Measurements from ENCODE around the gene CLASRP.
A peak's percentile ranks its signal among the peaks of the same experiment; 100 is the strongest.
"Not testable (repeated sequence)": the region's sequence is repeated elsewhere in the genome, so short reads cannot be mapped to it uniquely, and the experiment has no call there.

The CLASRP gene

DNA sequence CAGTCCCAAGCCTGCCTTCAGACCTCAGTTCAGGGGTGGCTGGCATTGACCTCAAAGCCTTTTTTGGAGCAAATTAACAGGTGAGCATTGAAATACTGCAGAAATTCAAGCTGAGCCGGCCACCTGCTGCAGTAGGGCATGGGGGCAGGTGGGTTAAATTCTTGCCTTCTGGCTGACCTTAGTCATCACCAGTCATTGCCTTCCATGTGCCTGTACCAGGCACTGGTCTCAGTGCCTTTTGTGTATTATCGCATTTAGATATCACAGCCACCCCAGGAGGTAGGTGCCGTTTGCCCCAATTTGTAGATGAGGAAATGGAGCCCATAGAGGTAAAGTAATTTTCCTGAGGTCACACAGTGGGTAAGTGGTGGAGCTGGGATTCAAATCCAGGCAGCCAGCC lies 61.4 kb downstream of the CLASRP start:
- DNase-seq: no peak

DNA sequence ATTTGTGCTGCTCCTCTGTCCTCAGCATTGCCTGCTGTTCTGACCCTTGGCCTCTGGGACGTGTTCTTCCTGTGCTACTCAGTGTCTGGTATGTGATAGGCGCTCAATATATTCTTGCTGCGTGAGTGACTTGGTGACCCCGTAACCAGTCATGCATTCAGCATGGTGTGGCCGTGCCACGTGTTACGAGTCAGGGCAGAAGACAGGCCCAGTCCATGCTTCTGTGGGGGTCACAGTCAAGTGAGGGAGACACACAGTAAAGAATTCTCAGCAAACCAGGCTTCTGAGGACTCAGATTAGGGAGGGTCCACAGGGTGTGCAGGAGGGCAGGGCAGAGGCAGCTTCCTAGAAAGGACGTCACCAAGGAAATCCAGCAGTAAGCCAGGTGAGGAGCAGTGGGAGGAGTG lies 62.0 kb downstream of the CLASRP start:
- DNase-seq: no peak

DNA sequence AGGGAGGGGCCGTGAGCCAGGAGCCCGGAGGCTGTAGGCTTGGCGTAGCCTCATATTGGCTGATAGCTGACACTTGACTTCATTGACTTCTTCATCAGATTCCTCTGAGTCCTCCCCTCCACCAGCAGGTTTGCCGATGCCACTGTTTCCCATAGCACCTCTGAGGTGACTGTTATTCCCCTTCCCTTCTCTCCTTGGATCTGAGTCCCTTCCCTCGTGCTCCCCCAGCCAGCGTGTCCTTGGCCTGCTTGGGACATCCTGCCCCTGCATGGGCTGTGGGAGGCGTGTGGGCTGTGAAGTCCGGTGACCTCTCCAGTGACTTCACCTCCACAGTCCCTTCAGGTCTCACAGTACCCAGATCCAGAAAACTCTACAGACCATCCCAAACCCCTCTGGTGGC lies 63.0 kb downstream of the CLASRP start:
- no peak for DNase-seq

DNA sequence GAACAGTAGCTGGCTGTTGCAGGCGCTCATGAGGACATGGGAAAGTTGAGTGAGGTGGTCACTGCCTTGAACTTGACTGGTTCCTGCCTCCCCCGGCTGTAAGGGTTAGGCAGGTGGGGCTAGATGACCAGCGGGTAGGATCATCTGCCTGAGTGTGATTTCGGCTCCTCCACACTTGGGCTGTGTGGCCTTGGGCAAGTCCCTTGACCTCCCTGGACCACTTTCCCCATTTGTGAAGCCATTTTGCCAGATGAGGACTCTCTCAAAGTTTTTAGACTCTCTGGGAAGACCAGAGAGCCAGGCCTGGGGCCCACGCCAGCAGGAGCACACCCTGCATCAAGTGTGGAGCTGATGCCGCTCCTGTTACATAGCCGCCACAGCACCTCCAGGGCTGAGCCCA lies 63.6 kb downstream of the CLASRP start:
- DNase-seq: no peak

DNA sequence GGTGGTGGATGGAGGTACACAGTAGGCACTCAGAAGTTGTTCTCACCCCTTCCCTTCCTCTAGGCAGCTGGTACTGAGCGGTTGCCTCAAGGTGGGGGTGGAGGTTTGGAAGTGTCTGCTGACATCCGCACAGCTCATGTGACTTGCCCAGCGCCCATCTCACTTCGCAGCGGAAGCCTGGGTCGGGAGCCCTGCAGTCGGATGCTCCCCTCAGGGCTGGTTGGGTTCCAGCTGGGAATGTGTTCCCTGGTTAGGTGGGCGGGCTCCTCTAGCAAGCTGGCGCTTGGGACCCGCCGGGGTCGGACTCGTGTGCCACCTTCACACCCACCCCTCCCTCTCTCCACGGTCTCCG lies 64.3 kb downstream of the CLASRP start:
- DNase-seq: peak in 50 of 58 donors; percentile 12 to 80 (median 48)

DNA sequence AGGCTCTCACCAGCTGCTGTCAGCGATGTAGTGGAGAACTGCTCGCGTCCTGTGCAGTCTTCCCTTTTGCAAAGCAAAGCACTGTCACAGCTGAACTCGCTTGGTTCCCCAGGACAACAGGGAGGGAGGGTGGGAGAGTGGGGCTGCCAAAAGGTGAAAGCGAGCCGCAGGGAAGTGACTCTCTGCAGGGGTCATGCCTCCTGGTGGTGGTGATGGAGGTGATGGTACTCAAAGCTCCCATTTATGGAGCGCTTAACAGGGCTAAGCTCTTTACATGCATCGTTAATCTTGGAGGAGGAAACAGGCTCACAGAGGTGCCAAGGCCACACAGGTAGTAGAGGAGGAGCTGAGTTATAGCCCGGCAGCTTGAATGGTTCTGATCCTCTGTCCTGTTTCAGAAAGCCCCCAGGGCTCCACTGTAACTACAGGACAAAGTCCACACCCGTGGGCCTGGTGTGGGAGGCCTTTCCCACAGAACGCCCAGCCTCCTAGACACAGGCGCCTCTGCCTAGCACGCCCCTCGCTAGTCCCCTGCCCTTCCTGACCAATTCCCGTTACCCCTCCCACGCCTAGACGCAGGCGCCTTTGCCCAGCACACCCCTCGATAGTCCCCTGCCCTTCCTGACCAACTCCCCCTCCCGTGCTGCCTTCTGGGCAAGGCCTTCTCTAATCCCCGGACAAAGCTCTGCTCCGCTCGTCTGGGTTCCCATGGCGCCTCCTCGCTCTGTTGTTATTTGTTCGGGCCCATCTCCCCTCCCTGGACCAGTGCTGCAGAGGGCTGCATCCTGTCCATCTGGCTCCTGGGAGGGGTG lies 64.9 kb downstream of the CLASRP start:
- peak in 6 of 58 donors; percentile 9 to 47 (median 14) for DNase-seq

DNA sequence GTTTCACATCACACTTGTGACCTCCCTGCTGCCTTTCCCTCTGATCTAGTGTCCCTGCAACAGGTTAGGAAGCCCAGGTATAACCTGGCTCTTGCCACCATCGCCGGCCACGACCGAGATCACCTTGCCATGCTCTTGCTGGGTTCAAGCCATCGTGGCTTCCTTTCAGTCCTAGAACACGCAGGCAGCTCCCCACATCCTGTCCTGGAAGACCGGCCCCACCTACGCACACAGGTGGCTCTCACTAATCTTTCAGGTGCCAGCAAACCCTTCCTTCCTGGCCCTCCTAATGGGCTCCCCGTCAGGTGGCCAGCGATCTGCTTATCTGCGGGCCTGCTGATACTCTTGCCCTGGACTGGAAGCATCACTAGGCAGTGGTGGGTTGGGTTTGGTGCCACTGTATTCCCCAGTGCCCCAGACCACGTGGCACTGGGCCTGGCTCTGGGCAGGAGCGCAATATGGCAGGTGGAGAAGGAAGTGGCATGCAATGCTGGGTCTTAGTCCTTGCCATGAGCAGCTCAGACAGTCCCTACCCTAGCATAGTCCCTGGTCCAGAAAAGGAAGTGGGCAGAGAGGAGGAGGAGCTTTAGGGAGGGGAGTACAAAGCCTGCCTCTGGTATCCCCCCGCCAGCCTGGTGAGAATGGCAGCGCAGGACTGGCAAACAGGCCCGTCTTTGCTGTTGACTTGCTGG lies 66.0 kb downstream of the CLASRP start:
- no peak for DNase-seq

DNA sequence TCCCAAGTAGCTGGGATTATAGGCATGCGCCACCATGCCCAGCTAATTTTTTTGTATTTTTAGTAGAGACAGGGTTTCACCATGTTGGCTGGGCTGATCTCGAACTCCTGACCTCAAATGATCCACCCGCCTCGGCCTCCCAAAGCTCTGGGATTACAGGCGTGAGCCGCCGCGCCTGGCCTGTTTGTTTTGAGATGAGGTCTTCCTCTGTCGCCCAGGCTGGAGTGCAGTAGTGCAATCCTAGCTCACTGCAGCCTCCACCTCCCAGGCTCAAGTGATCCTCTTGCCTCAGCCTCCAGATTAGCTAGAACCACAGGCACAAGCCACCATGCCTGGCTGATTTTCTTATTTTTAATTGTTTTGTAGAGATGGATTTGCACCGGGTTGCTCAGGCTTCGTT lies 67.5 kb downstream of the CLASRP start:
- not testable (repeated sequence) for DNase-seq

DNA sequence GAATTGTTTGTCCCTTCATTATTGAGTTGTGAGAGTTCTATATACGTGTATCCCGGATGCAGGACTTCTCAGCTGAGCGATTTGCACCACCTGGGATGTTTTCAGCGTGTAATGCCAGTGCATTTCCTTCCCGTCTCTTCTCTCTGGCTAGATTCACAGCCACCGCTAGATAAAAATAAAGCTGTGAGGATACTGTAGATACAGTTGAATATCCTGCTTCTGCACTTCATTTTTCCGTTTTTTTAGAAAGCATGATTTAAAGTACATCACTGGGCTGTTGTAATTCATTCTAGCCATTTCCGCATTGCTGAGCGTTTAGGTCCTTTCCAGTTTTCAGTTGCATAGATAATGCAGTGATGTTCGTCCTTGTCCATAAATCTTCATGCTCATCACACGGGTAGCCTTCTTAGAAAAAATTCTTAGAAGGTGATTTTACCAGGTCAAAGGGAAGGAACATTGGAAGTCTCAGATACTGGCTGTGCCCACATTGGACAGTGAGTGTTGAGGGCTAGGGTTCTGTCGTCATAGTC lies 68.8 kb downstream of the CLASRP start:
- DNase-seq: no peak

DNA sequence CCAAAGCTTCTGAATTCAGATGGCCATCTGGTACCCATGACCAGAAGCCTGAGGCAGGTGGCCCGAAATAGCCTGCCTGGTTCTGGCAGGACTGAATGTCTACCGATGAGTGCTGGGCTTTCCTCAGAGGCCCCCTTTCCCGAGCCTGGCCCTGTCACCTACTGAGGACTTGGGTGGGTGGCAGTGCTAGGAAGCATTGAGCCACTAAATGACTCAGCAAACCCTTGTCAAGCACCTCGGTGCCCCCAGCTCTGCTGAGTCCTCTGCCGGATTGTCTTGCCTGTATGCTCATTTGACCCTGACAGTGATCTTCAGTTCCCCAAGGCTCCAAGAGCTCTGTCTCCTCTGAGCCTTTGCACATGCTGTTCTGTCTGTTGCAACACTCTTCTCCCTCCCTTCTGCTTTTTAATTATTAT lies 72.0 kb downstream of the CLASRP start:
- DNase-seq: no peak

DNA sequence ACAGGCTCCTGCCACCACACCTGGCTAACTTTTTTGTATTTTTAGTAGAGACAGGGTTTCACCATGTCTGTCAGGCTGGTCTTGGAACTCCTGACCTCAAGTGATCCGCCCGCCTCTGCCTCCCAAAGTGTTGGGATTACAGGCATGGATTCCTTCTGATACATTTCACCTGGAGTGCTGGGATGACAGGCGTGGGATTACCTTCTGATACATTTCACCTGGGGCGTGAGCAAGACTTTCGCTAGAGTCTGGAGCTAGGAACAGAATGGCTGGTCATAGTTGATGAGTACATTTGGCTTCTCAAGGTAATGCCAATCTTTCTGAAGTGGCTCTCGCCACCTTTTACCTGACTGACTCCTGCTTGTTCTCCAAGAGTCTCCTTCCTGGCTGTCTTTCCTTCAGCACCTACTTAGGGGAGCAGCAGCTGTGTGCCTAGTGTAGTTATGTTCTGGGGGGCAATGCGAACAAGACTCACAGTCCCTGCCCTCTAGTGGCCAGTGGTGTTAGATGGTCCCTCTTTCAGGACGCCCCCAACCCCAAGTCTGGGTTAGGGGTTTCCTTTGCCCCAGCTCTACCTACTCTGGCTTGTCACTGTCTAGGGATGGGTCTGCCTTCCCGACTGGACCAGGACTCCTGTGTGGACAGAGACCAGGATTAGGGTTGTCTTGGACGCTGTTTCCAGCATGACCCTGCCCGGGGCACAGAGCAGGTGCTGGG lies 73.4 kb downstream of the CLASRP start:
- DNase-seq: no peak

DNA sequence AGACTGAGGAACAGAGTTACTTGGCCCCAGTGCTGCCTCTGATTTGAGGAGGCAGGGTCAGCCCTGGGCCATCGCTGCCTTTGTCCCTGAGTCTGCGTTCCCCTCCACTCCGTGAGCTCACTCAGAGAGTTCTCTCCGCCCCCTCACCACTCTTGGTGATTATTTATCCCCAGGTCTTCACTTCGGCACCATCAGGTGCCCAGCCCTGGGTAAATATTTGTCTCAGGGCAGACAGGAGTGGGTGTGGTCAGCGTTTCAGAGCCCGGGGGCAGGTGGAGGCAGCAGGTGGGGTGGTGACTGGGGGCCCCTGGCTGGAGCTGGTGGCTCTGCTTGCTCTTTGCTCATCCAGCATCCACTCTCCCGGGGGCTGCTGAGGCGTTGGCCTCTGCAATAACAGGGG lies 74.8 kb downstream of the CLASRP start:
- no peak for DNase-seq

DNA sequence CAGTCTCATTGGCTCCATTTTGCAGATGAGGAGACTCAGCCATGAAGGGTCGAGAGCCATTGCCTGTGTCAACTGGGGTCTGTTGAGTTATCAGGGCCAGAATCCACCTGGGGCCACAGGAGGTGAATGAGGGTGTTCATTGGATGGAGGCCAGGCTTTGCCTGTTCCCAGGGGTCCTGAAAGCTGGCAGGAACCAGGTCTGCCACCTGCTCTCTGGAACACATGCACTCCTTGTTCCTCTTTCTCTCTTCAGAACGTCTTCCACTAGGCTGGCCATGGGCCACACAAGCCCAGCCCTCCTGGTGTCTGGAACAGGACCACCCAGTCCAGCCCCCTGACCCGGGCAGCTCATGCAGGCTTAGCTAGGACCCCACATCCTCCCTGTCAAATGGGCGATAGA lies 75.3 kb downstream of the CLASRP start:
- no peak for DNase-seq

DNA sequence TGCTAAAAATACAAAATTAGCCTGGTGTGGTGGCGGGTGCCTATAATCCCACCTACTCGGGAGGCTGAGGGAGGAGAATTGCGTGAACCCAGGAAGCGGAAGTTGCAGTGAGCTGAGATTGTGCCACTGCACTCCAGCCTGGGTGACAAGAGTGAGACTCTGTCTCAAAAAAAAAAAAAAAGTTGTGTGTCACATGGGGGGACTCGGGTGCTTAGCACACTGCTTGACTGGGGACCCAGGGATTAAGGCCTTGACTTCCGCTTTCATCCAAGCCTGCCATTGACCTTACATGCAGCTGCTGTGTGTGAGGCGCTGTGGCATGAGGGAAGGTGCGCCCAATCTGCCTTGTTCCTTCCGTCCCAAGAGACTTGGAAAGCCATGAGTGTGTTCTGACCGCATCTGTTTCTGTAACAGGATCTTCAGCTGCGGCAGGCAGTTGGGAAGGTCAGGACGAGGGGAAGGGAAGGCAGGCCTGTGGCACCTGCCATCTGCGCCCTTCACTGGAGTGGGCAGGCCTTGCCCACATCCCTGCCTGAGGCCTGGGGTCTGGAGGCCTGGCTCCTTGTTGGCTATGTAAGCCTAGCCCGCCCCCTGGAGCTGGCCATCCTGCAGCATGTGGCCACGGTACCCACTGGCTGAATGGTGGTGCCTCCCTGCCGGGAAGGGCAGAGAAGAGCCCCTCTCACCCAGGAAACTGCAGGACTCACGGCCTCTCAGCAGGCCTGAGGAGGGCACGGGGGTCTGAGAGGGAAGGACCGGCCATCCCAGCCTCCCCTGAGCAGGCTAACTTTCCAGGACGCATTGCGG lies 77.2 kb downstream of the CLASRP start:
- no peak for DNase-seq

DNA sequence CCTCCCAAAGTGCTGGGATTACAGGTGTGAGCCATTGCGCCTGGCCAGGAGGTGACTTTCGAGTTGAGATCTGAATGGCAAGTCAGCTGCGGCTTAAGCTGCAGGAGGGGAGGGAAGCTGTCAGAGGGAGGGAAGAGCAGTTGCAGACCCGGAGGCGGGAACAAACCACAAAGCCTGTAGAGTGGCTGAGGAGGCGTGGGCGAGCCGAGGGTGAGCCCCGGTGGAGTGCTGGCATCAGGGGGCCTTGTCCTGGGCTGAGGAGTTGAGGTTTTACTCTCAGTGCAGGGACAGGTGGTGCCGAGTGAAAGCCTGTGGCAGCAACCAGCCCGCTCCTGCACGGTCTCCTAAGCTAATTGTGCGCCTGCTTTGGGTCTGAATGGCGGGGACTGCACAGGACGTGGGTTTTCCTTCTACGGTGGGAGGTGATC lies 78.3 kb downstream of the CLASRP start:
- no peak for DNase-seq

DNA sequence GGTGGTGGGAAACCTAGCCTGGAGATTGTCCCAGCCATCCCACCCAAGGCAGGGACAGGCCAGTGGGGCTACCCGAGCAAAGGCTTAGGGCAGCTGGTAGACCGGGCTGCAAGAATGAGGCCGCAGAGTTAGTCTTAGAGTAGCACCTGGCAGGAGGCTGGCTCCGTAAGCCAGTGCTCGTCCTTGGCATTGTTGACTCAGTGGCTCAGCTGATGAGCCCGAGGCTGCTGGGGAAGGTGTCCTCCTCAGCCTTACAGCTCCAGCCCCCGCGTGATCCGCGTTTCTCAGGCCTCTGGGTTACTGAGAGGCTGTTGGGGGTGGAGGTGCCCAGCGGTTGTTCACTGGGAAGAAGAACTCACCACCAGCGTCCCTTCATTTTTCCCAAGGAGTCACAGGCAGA lies 78.8 kb downstream of the CLASRP start:
- no peak for DNase-seq

DNA sequence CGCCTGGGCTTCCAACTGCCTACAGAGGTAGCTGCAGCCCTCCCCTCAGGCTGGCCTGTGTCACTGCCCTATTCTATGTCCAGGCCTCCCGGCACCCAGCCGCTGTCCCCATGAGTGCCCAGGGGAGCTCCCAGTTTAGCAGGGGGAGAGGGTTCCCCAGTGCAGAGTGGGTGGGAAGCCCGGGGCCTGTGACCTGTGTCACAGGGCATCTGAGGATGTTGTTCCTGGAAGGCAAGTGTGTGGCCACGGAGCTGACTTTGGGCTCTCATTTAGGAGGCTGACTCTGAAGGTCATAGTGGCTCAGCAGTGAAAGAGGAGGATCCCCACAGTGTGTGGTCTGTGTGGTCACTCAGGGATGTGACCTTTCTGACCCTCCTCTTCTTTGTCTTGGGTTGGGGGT lies 79.3 kb downstream of the CLASRP start:
- DNase-seq: no peak

DNA sequence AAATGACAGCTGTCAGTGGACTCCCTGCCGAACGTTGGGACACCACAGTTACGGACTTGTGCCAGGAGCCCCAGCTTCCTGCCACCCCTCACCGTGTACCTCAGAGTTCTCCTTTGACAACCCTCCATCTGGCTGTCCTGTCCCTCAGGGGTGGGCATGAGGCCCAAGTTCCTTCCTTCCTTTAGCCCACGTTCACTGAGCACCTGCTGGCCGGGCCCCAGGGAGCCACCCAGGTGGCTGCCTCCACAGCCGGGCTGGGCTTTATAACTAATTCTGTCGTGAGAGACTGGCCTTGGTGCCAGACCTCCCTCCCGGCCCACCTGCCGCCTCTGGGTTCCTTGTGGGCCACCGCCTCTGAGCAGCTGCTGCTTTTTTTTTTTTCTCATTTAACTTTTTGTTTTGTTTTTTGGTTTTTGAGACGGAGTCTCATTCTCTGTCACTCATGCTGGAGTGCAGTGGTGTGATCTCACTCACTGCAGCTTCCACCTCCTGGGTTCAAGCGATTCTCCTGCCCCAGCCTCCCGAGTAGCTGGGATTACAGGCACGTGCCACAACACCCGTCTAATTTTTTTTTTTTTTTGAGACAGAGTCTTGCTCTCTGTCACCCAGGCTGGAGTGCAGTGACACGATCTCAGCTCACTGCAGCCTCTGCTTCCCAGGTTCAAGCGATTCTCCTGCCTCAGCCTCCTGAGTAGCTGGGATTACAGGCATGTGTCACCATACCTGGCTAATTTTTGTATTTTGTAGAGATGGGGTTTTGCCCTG lies 79.9 kb downstream of the CLASRP start:
- not testable (repeated sequence) for DNase-seq

DNA sequence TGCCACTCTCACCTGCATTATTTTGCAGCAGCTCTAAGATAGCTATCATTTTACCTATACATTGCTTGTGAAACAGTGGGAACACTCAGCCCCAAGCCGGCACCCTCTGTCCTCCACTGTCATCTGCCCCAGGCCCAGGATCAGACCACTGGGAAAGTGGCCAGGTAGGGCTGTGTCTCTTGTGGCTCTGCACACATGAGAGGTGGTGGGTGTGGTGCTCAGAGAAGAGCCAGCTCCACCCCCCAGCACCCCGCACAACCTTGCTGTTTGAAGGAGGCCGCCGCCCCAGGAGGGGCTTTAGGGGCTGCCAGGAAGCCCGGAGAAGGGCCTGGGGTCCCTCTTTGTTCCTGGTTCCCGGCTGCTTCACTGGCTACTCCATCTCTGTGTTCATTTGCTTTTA lies 80.7 kb downstream of the CLASRP start:
- DNase-seq: no peak
